WERI-Rb-1 (cell line): Measurements from ENCODE around the gene EIF4E.
"Not testable (repeated sequence)": the region's sequence is repeated elsewhere in the genome, so short reads cannot be mapped to it uniquely, and the experiment has no call there.

Source experiments
- DNase-seq: peaks from one replicate; pipeline ENCODE4 v3.0.0-alpha.2; 2020
- H3K27ac ChIP-seq: fragments of 250-450 bp; sonication (Bioruptor Pico); 2 replicates; pipeline ENCODE4 v1.5.1; 2020; ENCODE audit warnings: mild to moderate bottlenecking, moderate library complexity
- H3K27me3 ChIP-seq: fragments of 250-450 bp; sonication (Bioruptor Pico); 2 replicates; pipeline ENCODE4 v1.5.1; 2021; ENCODE audit warnings: mild to moderate bottlenecking, low read depth, moderate library complexity; ENCODE audit not compliant: insufficient read depth, severe bottlenecking
- H3K36me3 ChIP-seq: fragments of 250-450 bp; sonication (Bioruptor Pico); 2 replicates; pipeline ENCODE4 v1.5.1; 2020; ENCODE audit warnings: mild to moderate bottlenecking, moderate library complexity
- H3K4me3 ChIP-seq: 2 replicates; pipeline ENCODE4 v1.5.1; 2011; ENCODE audit warnings: low read depth, mild to moderate bottlenecking, control low read depth, low read length
- H3K9me3 ChIP-seq: fragments of 250-450 bp; sonication (Bioruptor Pico); 2 replicates; pipeline ENCODE4 v1.5.1; 2021; ENCODE audit warnings: mild to moderate bottlenecking, moderate library complexity; ENCODE audit not compliant: severe bottlenecking
- CTCF ChIP-seq: IDR thresholded peaks from 2 replicates; pipeline ENCODE4 v1.5.1; 2011; ENCODE audit warnings: low read depth, mild to moderate bottlenecking, control low read depth, inconsistent platforms, low read length

The EIF4E gene

GRCh38 chr4:98887145-98887544 lies 41.8 kb downstream of the EIF4E start:
- H3K4me3 ChIP-seq = no peak overlapping the region
- no peak for TF ChIP-seq CTCF
- H3K36me3 ChIP-seq = peaks cover 96% of the 10 kb centered on the region

GRCh38 chr4:98886382-98886781 lies 42.6 kb downstream of the EIF4E start:
- not testable (repeated sequence) for H3K4me3 ChIP-seq, DNase-seq, H3K27me3 ChIP-seq, H3K9me3 ChIP-seq, H3K27ac ChIP-seq
- peaks cover 95% of the 10 kb centered on the region for H3K36me3 ChIP-seq

More at GRCh38 chr4:98887145-98887544, 41.8 kb downstream of the EIF4E start:
- Histone ChIP-seq H3K27ac (no peak overlapping the region), H3K27me3 (no peaks in the 10 kb centered on the region), H3K9me3 (no peaks in the 10 kb centered on the region)
- DNase-seq = no peak

GRCh38 chr4:98880884-98881283 lies 48.0 kb downstream of the EIF4E start:
- not testable (repeated sequence) for H3K27ac ChIP-seq, H3K4me3 ChIP-seq, DNase-seq, H3K9me3 ChIP-seq, H3K27me3 ChIP-seq
- H3K36me3 ChIP-seq = peaks cover 57% of the 10 kb centered on the region

GRCh38 chr4:98879515-98879914 lies 49.4 kb downstream of the EIF4E start:
- no peak for TF ChIP-seq CTCF

GRCh38 chr4:98873059-98873458 lies 55.9 kb downstream of the EIF4E start:
- no peak for TF ChIP-seq CTCF
- no peaks in the 10 kb centered on the region for H3K27me3 ChIP-seq
- H3K27ac ChIP-seq = no peak overlapping the region
- DNase-seq = no peak
- H3K9me3 ChIP-seq = no peaks in the 10 kb centered on the region
- no peak overlapping the region for H3K4me3 ChIP-seq
- H3K36me3 ChIP-seq = no peaks in the 10 kb centered on the region; the same call in none of the 2 replicates

More at GRCh38 chr4:98879515-98879914, 49.4 kb downstream of the EIF4E start:
- Histone ChIP-seq H3K27ac (no peak overlapping the region), H3K36me3 (peaks cover 44% of the 10 kb centered on the region), H3K9me3 (no peaks in the 10 kb centered on the region), H3K4me3 (no peak overlapping the region), H3K27me3 (no peaks in the 10 kb centered on the region)
- no peak for DNase-seq

GRCh38 chr4:98872120-98872906 lies 56.6 kb downstream of the EIF4E start:
- not testable (repeated sequence) for H3K36me3 ChIP-seq, DNase-seq, H3K27ac ChIP-seq, H3K9me3 ChIP-seq, H3K4me3 ChIP-seq, H3K27me3 ChIP-seq

GRCh38 chr4:98867648-98868047 lies 61.3 kb downstream of the EIF4E start:
- H3K4me3 ChIP-seq = no peak overlapping the region
- no peak for DNase-seq
- H3K36me3 ChIP-seq = no peaks in the 10 kb centered on the region
- no peak for TF ChIP-seq CTCF
- H3K27me3 ChIP-seq = no peaks in the 10 kb centered on the region
- H3K27ac ChIP-seq = no peak overlapping the region
- no peaks in the 10 kb centered on the region for H3K9me3 ChIP-seq
